Keratinocyte (primary cell): ENCODE data around the gene SORL1-AS1.
A peak's percentile ranks its signal among the peaks of the same experiment; 100 is the strongest.

Source experiments
- DNase-seq: peaks from one replicate; pipeline ENCODE4 v3.0.0-alpha.2; 2011; ENCODE audit warnings: low read depth, missing footprints, low spot score
- FAIRE-seq: peaks from 2 replicates; lab custom pipeline; 2011; peaks lifted over from hg19 to GRCh38; lab: Jason Lieb, UNC
- H2AFZ ChIP-seq: 2 replicates; pipeline ENCODE4 v1.6.0; 2012; ENCODE audit warnings: low read length, control low read depth, inconsistent platforms; ENCODE audit not compliant: control insufficient read depth
- H3K27ac ChIP-seq: 2 replicates; pipeline ENCODE4 v1.5.1; 2011; ENCODE audit warnings: low read length; ENCODE audit not compliant: control insufficient read depth, insufficient read depth
- H3K27me3 ChIP-seq: 3 replicates; pipeline ENCODE4 v1.6.0; 2011; ENCODE audit warnings: low read length; ENCODE audit not compliant: control insufficient read depth, insufficient read depth; ENCODE audit errors: extremely low read depth
- H3K36me3 ChIP-seq, 2 experiments: 2 replicates in 1 of 2; 3 replicates in 1 of 2; pipeline ENCODE4 v1.5.1; 2011; ENCODE audit warnings: low read length in 2 of 2, mild to moderate bottlenecking in 1 of 2; ENCODE audit not compliant: control insufficient read depth in 2 of 2, insufficient read depth in 2 of 2; ENCODE audit errors: extremely low read depth in 1 of 2
- H3K4me1 ChIP-seq: 3 replicates; pipeline ENCODE4 v1.5.1; 2011; ENCODE audit warnings: low read length; ENCODE audit not compliant: control insufficient read depth, insufficient read depth; ENCODE audit errors: extremely low read depth
- H3K4me2 ChIP-seq: 3 replicates; pipeline ENCODE4 v1.6.0; 2011; ENCODE audit warnings: low read depth, low read length; ENCODE audit not compliant: control insufficient read depth, insufficient read depth; ENCODE audit errors: extremely low read depth
- H3K4me3 ChIP-seq, 3 experiments: fragments of 200-600 bp in 1 of 3; sonication (generic) in 1 of 3; 2 replicates in 2 of 3; 3 replicates in 1 of 3; pipeline ENCODE4 v1.5.1; 2011 to 2016; ENCODE audit warnings: low read length in 3 of 3, mild to moderate bottlenecking in 3 of 3, control low read depth in 2 of 3, inconsistent platforms in 1 of 3, low read depth in 1 of 3, mixed read lengths in 1 of 3, mixed run types in 1 of 3, moderate library complexity in 1 of 3; ENCODE audit not compliant: control insufficient read depth in 2 of 3, insufficient read depth in 2 of 3; ENCODE audit errors: extremely low read depth in 1 of 3
- H3K79me2 ChIP-seq: 2 replicates; pipeline ENCODE4 v1.6.0; 2012; ENCODE audit warnings: low read length; ENCODE audit not compliant: control insufficient read depth, insufficient read depth
- H3K9ac ChIP-seq: 3 replicates; pipeline ENCODE4 v1.6.0; 2011; ENCODE audit warnings: low read length; ENCODE audit not compliant: control insufficient read depth, insufficient read depth; ENCODE audit errors: extremely low read depth
- H3K9me1 ChIP-seq: 3 replicates; pipeline ENCODE4 v1.6.0; 2011; ENCODE audit warnings: low read length; ENCODE audit not compliant: control insufficient read depth, insufficient read depth; ENCODE audit errors: extremely low read depth
- H3K9me3 ChIP-seq: 2 replicates; pipeline ENCODE4 v1.5.1; 2012; ENCODE audit warnings: low read depth, low read length; ENCODE audit not compliant: control insufficient read depth
- H4K20me1 ChIP-seq: 3 replicates; pipeline ENCODE4 v1.6.0; 2011; ENCODE audit warnings: low read length; ENCODE audit not compliant: control insufficient read depth, insufficient read depth; ENCODE audit errors: extremely low read depth
- EZH2 ChIP-seq: IDR thresholded peaks from one replicate; pipeline ENCODE4 v1.6.1; 2012; ENCODE audit warnings: inconsistent platforms, mild to moderate bottlenecking, low read length, moderate library complexity
- dilution Hi-C: fragments of 300-500 bp; cut with MboI; formaldehyde crosslinking; loops from one replicate; pipeline ENCODE4 v1.7.0; 2020; ENCODE audit warnings: low sequenced_read_pairs; ENCODE audit not compliant: extremely low pct_ligation_motif_present
- TF ChIP-seq, protein P1 (sequence below), 3 experiments: IDR thresholded peaks in 1 of 3; conservative IDR thresholded peaks in 1 of 3; optimal IDR thresholded peaks in 1 of 3; 2 replicates in 2 of 3; 3 replicates in 1 of 3; pipeline versions ENCODE3 to v1.5.1; 2011; ENCODE audit warnings: low read length in 3 of 3, mild to moderate bottlenecking in 3 of 3, moderate library complexity in 2 of 3, control low read depth in 1 of 3, inconsistent platforms in 1 of 3; ENCODE audit not compliant: insufficient read depth in 2 of 3; ENCODE audit errors: extremely low read depth in 1 of 3

Gene SORL1-AS1

DNA sequence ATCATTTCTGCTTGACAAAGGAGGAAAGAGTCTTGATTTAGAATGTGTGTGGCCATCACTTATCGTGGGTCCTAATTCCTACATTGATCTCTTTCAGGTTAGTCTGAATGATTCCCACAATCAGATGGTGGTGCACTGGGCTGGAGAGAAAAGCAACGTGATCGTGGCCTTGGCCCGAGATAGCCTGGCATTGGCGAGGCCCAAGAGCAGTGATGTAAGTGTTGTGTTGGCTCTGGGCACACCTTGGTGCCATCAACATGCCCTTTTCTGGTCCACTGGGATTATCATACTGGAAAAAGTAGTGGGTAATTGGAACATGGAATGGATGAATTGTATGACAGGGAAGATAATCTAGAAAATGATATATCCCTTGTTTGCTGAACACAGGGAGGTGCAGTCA, 17.1 kb upstream of the SORL1-AS1 start:
- Histone ChIP-seq H4K20me1 (no peaks in the 10 kb centered on the region), H3K79me2 (no peaks in the 10 kb centered on the region), H3K9ac (no peak overlapping the region), H3K27ac (no peak overlapping the region), H3K36me3 (peaks cover 0 to 1% of the 10 kb centered on the region in 2 experiments), H2AFZ (no peak overlapping the region), H3K4me1 (peaks cover 37% of the 10 kb centered on the region), H3K4me2 (no peak overlapping the region), H3K9me1 (no peaks in the 10 kb centered on the region), H3K4me3 (no peak overlapping the region), H3K9me3 (no peaks in the 10 kb centered on the region), H3K27me3 (no peaks in the 10 kb centered on the region)
- no peak for TF ChIP-seq EZH2
- TF ChIP-seq, protein P1, sequence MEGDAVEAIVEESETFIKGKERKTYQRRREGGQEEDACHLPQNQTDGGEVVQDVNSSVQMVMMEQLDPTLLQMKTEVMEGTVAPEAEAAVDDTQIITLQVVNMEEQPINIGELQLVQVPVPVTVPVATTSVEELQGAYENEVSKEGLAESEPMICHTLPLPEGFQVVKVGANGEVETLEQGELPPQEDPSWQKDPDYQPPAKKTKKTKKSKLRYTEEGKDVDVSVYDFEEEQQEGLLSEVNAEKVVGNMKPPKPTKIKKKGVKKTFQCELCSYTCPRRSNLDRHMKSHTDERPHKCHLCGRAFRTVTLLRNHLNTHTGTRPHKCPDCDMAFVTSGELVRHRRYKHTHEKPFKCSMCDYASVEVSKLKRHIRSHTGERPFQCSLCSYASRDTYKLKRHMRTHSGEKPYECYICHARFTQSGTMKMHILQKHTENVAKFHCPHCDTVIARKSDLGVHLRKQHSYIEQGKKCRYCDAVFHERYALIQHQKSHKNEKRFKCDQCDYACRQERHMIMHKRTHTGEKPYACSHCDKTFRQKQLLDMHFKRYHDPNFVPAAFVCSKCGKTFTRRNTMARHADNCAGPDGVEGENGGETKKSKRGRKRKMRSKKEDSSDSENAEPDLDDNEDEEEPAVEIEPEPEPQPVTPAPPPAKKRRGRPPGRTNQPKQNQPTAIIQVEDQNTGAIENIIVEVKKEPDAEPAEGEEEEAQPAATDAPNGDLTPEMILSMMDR (optimal IDR thresholded peaks at IDR 0.05 in 1 of 3, IDR thresholded peaks at IDR 0.05 in 1 of 3, conservative IDR thresholded peaks at IDR 0.05 in 1 of 3; ENCODE audit: extremely low read depth in 1 of 3, insufficient read depth in 2 of 3, low read length in 3 of 3): no peak
- DNase-seq (no peak), FAIRE-seq (no peak)
- dilution Hi-C loops: no loop called here

DNA sequence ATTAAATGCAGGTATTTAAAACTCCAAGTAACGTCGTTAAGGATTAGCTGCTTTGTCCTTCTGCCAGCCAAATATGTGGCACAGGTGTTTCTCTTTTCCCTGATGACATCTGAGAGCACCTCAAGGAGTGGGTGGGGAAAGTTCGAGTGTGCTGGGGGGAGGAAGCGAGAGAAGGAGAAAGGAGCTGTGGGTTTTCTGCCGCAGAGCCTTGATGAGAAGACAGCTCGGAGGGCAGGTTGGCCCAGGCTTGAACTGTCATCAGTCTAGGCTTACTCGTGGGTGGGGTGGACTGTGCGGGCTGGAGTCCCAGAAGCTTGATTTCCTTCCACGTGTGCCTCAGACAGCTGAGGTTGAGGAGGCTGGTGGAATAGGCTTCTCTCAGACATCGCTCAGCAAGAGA, 15.2 kb upstream of the SORL1-AS1 start:
- Histone ChIP-seq H3K9ac (peak overlapping the region; percentile 75), H2AFZ (peak overlapping the region; percentile 38), H3K79me2 (no peaks in the 10 kb centered on the region), H3K4me1 (peaks cover 52% of the 10 kb centered on the region), H3K9me3 (no peaks in the 10 kb centered on the region), H3K36me3 (peaks cover 0 to 1% of the 10 kb centered on the region in 2 experiments), H3K9me1 (no peaks in the 10 kb centered on the region), H3K27ac (peak overlapping the region; percentile 95), H3K4me3 (peak overlapping the region in 2 of 3 experiments; percentile 3 to 28), H3K4me2 (peak overlapping the region; percentile 60), H4K20me1 (no peaks in the 10 kb centered on the region), H3K27me3 (no peaks in the 10 kb centered on the region)
- peak; percentile 86 for FAIRE-seq
- DNase-seq: no peak
- dilution Hi-C loops: no loop called here
- TF ChIP-seq EZH2: no peak
- TF ChIP-seq, protein P1 (optimal IDR thresholded peaks at IDR 0.05 in 1 of 3, IDR thresholded peaks at IDR 0.05 in 1 of 3, conservative IDR thresholded peaks at IDR 0.05 in 1 of 3; ENCODE audit: extremely low read depth in 1 of 3, insufficient read depth in 2 of 3, low read length in 3 of 3): no peak
